ENCODE data around the gene ABCA4.
A peak's percentile ranks its signal among the peaks of the same experiment; 100 is the strongest.

Gene ABCA4

GRCh38 chr1:94104127-94104684, 16.7 kb downstream of the ABCA4 start:
- DNase-seq: no peak

GRCh38 chr1:94103608-94104007, 17.3 kb downstream of the ABCA4 start:
- no peak for DNase-seq

DNA sequence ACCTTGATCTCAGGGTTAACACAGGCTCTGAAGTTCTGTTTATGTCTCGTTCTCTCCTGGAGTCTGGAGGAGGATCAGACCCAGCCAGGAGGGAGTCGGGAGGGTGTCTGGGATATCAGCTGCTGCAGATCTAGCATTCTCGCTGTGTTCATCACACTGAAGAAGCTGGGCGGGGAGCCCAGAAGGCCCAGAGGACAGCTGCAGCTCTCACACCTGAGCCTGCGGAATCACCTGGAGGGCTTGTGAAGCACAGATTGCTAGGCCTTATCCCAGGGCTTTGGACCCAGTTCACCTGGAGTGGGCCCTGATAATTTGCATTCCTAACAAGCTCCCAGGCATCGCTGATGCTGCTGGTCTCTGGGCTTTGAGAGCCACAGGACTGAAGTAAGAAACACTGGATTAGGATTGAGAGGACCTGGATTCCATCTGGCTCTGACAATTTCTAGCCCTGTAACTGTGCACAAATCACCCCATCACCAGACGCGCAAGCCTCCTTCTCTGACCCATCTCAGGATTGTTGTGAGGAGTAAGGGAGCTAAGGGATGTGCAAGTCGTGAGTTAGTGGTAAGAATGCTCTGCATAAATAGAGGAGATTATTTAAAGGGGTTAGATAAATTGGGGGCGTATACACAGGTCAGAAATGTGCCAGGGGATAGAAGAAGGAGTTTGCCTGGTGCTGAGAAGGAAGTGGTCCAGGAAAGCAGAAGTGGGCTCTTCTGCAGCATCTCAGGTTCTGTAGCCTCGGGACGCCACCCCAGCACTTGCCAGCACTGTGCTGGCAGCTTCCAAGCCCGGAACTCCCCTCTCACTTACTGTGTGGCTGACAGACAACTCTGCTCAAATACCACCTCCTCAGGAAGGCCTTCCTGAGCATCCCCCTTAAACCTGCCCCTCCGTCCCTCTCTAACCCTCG, 19.1 kb downstream of the ABCA4 start:
- DNase-seq: no peak

- no peak for DNase-seq
Observed at GRCh38 chr1:94100785-94101612, 19.9 kb downstream of the ABCA4 start.

GRCh38 chr1:94100129-94100784, 20.7 kb downstream of the ABCA4 start:
- DNase-seq: no peak

DNA sequence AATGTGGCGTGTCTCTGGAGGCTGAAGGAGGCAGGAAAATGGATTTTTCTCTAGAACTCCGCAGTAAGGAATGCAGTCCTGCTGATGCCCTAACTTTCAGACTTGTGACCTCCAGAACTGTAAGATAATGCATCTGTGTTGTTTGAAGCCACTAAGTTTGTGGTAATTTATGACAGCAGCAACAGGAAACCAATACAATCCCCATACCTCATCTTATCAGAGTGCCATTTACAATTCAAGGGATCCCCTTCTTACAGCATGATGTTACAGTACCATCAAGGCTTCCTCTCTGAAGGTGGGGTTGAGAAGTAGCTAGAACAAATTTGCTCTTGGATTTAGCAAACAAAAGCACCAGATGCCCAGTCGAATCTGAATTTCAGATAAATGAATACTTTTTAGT, 21.6 kb downstream of the ABCA4 start:
- DNase-seq: no peak

GRCh38 chr1:94098585-94099111, 22.3 kb downstream of the ABCA4 start:
- DNase-seq: no peak

DNA sequence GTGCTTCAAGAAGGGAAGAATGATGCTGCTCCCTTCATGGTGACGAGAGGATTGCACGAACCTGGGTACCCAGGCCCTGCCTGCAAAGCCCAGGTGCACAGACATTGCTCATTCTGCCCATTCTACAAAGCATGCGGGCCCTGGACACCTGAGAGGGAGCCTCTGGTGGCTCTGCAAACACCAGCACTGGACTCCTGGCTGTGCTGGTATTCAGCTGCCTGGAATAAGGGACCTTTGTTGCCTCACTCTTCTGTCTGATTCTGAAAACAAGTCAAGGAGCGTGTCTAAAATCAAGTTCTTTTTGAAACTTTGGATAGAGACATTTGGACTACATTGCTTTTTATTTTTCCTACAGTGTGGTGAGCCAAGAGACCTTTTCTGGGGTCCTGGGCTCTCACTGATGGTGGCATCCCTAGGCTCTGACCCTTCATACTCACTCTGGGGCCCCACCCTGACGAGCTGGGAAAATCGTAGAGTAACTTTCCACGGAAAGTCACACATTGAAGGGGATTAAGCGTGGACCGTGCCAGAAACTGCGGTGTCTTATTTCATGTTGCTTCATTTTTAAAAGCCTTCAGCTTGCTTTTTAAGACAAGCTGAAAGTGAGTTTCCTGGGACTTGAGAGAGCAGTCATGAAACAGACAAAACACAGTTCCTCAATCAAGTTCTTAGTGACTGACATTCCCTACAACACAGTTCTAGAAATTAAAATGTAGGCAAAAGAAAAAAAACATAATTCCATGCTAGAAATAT, 24.0 kb downstream of the ABCA4 start:
- DNase-seq: no peak

GRCh38 chr1:94095744-94096469, 25.0 kb downstream of the ABCA4 start:
- DNase-seq: no peak

- no peak for DNase-seq
Observed at GRCh38 chr1:94095112-94095637, 25.8 kb downstream of the ABCA4 start.

DNA sequence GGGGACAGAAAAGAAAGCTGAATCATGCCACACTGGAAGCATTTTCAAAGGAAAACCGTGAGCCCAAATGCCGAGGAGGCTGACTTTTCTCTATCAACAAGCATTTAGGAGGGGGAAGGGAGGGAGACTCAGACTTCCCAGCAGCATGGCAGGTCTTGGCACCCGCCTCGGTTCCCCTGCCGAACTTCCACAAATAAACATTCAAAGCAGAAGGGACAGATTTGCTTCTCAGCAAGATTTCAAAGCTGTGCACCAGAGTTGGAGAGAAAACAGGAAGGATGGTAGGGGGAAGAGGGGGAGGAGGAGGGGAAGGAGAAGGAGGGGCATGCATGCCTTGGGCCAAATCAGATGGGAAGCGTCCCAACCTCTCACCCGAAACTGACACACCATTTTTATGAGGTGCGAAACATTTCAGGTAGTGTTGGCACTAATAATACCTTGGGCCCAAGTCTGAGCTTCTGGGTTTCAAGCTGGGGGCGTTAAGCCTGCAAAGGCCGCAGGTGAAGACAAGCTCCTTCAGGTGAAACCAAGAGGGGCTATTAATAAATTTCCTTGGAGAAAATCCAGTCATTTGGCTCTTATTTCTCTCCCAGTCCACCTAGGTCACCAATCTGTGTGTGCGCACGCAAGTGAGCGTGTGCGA, 26.4 kb downstream of the ABCA4 start:
- no peak for DNase-seq

DNA sequence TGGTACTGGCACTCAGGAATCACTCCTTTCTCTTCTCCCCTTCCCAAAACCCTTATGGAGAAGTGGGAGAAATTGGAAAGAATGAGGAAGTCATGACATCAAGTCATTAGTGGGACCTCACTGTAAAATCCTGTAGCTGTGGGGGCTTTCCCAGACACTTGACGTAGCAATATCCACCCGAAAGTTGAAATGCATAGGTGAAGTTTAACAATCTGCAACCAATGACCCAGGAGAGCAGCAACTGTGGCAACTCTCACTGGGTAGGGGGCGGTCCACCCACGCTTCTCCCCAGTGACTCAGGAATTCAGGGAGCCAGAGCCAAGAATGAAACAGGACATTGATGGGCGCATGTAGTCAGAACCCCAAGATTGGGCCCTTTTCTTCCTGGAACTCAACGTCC, 27.0 kb downstream of the ABCA4 start:
- DNase-seq: no peak

DNA sequence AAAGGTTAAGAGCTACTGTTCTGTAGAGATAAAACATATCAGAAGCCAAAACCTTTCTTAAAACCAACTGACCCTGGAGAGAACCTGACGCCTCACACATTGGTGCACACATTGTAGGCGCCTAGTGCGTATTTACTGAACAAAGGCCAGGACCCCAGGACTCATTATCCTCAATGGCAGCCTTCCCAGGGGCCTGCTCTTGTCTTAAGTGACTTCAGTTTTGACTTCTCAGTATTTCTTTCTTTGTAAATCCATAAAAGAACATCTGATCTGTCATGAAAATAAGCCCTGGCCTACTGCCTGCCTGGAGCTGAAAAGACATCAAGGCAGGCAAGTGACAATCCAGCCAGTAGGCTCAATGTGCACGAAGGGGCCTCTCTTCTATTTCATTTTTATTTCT, 27.6 kb downstream of the ABCA4 start:
- DNase-seq: no peak

- DNase-seq: peak in 1 of 5 donors; percentile 29
Observed at GRCh38 chr1:94092210-94092613, 28.7 kb downstream of the ABCA4 start.

- DNase-seq: no peak
Observed at GRCh38 chr1:94090761-94091160, 30.2 kb downstream of the ABCA4 start.

- DNase-seq: no peak
Observed at GRCh38 chr1:94087193-94087592, 33.8 kb downstream of the ABCA4 start.

- DNase-seq: no peak
Observed at GRCh38 chr1:94084547-94084946, 36.4 kb downstream of the ABCA4 start.

DNA sequence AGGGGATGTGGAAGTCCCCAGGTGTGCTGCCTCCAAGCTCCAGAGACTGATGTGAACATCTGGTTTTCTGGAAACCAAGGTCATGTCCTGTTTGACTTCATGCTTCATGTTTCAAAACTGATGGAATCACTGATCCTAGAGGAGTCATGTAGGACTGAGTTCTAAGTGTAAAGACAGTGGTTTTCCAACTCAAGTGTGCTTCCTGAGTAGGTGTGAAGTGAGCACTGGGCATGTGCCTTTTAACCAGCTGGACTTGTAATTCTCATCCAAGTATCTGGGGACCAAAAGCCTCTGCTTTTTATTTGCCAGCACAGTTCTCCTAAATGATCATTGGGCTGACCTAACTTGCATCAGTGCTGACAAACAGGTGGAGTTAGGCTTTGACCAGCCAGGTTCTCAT, 36.9 kb downstream of the ABCA4 start:
- DNase-seq: no peak

DNA sequence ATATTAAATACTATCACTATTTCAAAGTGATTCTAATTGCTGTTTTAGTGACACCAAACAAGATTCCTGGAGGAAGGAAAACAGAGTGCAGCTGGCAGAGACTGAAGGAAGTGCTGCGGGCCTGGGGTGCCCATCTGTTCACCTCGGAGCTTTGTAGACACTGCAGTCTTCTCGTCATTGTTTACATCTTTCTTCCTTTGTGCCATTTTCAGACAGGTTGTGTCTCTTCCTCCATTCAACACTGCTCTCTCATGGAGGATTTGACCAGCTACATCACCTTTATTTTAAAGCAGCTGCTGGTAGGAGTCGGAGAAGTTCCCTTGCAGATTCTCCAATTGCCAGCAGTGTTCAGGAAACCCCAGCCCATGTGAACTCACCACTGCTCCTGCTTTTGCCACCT, 37.3 kb downstream of the ABCA4 start:
- no peak for DNase-seq

DNA sequence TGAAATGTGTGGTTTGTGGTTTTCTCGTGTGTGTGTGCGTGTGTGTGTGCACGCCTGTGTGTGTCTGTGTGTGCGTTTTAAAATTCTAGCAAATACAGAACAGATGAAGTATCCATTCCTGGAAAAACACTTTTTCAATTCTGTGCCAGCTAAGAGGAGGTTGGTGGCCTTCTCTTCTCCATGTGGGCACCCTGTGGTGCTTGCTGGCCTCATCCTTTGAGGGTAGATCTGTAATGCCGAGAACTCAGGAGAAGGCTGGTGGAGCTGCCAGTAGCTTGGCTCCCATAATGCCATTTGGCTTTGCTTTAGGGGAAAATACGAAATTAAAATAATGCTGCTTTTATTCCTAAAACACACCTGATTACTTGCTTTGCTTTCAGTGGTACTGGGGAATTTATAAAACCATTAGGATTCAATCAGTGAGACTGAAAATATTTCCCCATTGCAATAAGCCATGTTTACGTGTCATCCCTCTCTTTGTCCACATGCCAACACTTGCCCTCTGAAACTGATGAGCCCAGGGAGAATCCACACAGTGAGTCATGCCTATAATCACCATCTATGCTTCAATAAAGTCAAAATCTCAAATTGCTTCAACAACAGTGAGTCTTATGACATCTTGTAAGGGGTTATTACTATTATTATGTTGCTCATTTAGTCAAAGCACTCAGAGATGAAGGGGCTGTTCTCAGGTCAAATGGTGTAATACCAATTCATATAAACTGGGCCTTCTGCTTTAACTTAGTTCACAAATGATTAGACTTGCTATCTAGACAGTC, 39.2 kb downstream of the ABCA4 start:
- DNase-seq: no peak

Measured in T-helper 1 cell (primary cell).